OCI-LY7 (cell line): Measurements from ENCODE around the gene RAE1. TPM values are rescaled to one million over a fixed set of nuclear protein-coding genes. Genes with fewer than 3 reads are reported as not detected.

ENCODE experiments used
- BruUV-seq: library from RNA; stranded (reverse); fragments of 400-500 nt; replicated peaks from 2 replicates; lab custom pipeline; 2021; lab: Mats Ljungman, UMichigan
- CTCF ChIA-PET: fragments of 300-600 bp; sonication (Branson Sonifier 250); formaldehyde crosslinking; loops from one replicate; lab custom pipeline; 2022; ENCODE audit warnings: antibody characterized with exemption; ENCODE audit not compliant: unreplicated experiment; lab: Charles Lee
- POLR2A ChIA-PET: fragments of 300-600 bp; sonication (Branson Sonifier 250); formaldehyde crosslinking; loops from one replicate; lab custom pipeline; 2022; ENCODE audit warnings: antibody characterized with exemption; lab: Charles Lee
- DNase-seq: peaks from one replicate; pipeline ENCODE4 v3.0.0-alpha.2; 2015; ENCODE audit warnings: low spot score
- H2AFZ ChIP-seq: fragments of 200-600 bp; sonication (generic), shearing (Covaris generic); 2 replicates; pipeline ENCODE4 v1.6.1; 2014; ENCODE audit warnings: mild to moderate bottlenecking, antibody characterized with exemption, low read length, moderate library complexity
- H3K27ac ChIP-seq: fragments of 200-600 bp; sonication (generic); 2 replicates; pipeline ENCODE4 v1.5.1; 2014; ENCODE audit warnings: mixed run types, low read depth, mild to moderate bottlenecking, moderate library complexity, low read length, inconsistent platforms; ENCODE audit not compliant: poor library complexity, severe bottlenecking
- H3K36me3 ChIP-seq: fragments of 200-600 bp; sonication (generic); 2 replicates; pipeline ENCODE4 v1.6.1; 2014; ENCODE audit warnings: mild to moderate bottlenecking, antibody characterized with exemption, low read length, moderate library complexity, mixed read lengths; ENCODE audit not compliant: insufficient read depth
- H3K4me1 ChIP-seq: fragments of 200-600 bp; sonication (generic); 2 replicates; pipeline ENCODE4 v1.5.1; 2014; ENCODE audit warnings: mild to moderate bottlenecking, low read length; ENCODE audit not compliant: insufficient read depth, poor library complexity, severe bottlenecking
- H3K4me2 ChIP-seq: fragments of 200-600 bp; sonication (generic); 2 replicates; pipeline ENCODE4 v1.6.1; 2014; ENCODE audit warnings: mild to moderate bottlenecking, low read length
- H3K4me3 ChIP-seq: fragments of 200-600 bp; sonication (generic); 2 replicates; pipeline ENCODE4 v1.5.1; 2014; ENCODE audit warnings: mild to moderate bottlenecking, low read depth, low read length; ENCODE audit not compliant: poor library complexity, severe bottlenecking
- H3K79me2 ChIP-seq: fragments of 200-600 bp; sonication (generic); 2 replicates; pipeline ENCODE4 v1.6.1; 2016; ENCODE audit warnings: low read depth, mild to moderate bottlenecking, low read length, moderate library complexity, mixed read lengths; ENCODE audit not compliant: insufficient read depth
- H3K9me2 ChIP-seq: fragments of 200-600 bp; sonication (generic); 2 replicates; pipeline ENCODE4 v1.6.1; 2016; ENCODE audit warnings: mild to moderate bottlenecking, low read length, mixed read lengths; ENCODE audit not compliant: insufficient read depth
- H3K9me3 ChIP-seq: fragments of 200-600 bp; sonication (generic); 2 replicates; pipeline ENCODE4 v1.6.1; 2014; ENCODE audit warnings: mild to moderate bottlenecking, mixed run types, low read length, mixed read lengths
- H4K20me1 ChIP-seq: fragments of 200-600 bp; sonication (generic); 2 replicates; pipeline ENCODE4 v1.6.1; 2014; ENCODE audit warnings: mild to moderate bottlenecking, antibody characterized with exemption, low read length, moderate library complexity, mixed read lengths; ENCODE audit not compliant: insufficient read depth
- EZH2phosphoT487 ChIP-seq: fragments of 200-600 bp; sonication (generic); IDR thresholded peaks from 2 replicates; pipeline ENCODE4 v1.6.1; 2018; ENCODE audit warnings: low read depth, borderline replicate concordance, mild to moderate bottlenecking, mixed run types, antibody characterized with exemption, low read length, moderate library complexity, mixed read lengths
- intact Hi-C: fragments of 100-400 bp; cut with micrococcal nuclease; formaldehyde crosslinking; loops from one replicate; pipeline ENCODE4 v1.10.0; 2022; ENCODE audit not compliant: unreplicated experiment
- total RNA-seq, 2 experiments: library from RNA; depleted of rRNA in 1 of 2; stranded (reverse); fragments of >200 nt in 1 of 2; shearing (Covaris generic) in 1 of 2; gene quantifications; 2 replicates each; pipeline ENCODE4 v1.2.3, GENCODE V29; 2014 to 2022
- TF ChIP-seq, protein P1 (sequence below): fragments of 200-600 bp; sonication (generic); conservative IDR thresholded peaks from 2 replicates; pipeline ENCODE4 v1.5.1; 2014; ENCODE audit warnings: mild to moderate bottlenecking, antibody characterized with exemption, low read length, moderate library complexity, mixed read lengths

RAE1 gene
- total RNA-seq, 2 experiments from 2014 or later, result 55.0 to 57.4 TPM

GRCh38 chr20:57384953-57385761 lies 34.1 kb downstream of the RAE1 start:
- TF ChIP-seq, protein P1, sequence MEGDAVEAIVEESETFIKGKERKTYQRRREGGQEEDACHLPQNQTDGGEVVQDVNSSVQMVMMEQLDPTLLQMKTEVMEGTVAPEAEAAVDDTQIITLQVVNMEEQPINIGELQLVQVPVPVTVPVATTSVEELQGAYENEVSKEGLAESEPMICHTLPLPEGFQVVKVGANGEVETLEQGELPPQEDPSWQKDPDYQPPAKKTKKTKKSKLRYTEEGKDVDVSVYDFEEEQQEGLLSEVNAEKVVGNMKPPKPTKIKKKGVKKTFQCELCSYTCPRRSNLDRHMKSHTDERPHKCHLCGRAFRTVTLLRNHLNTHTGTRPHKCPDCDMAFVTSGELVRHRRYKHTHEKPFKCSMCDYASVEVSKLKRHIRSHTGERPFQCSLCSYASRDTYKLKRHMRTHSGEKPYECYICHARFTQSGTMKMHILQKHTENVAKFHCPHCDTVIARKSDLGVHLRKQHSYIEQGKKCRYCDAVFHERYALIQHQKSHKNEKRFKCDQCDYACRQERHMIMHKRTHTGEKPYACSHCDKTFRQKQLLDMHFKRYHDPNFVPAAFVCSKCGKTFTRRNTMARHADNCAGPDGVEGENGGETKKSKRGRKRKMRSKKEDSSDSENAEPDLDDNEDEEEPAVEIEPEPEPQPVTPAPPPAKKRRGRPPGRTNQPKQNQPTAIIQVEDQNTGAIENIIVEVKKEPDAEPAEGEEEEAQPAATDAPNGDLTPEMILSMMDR, result no peak
- TF ChIP-seq EZH2phosphoT487, result no peak
- H3K9me3 ChIP-seq, result no peaks in the 10 kb centered on the region
- POLR2A ChIA-PET, result interaction anchor here (1.0 kb wide), 1 partner anchor 45 kb away, joined by 4 read pairs; no protein-coding TSS in a partner anchor
- no peak overlapping the region for H2AFZ ChIP-seq
- H3K79me2 ChIP-seq, result no peaks in the 10 kb centered on the region
- CTCF ChIA-PET, result no interaction called here
- intact Hi-C loops, result no loop called here
- peaks cover 28% of the 10 kb centered on the region for H3K36me3 ChIP-seq
- H3K4me1 ChIP-seq, result peaks cover 49% of the 10 kb centered on the region
- no peak overlapping the region for H3K27ac ChIP-seq
- no peak overlapping the region for H3K4me3 ChIP-seq
- H3K4me2 ChIP-seq, result no peak overlapping the region
- no peaks in the 10 kb centered on the region for H4K20me1 ChIP-seq
- no peak for DNase-seq
- no peaks in the 10 kb centered on the region for H3K9me2 ChIP-seq
- BruUV-seq, result no TSS peak

DNA sequence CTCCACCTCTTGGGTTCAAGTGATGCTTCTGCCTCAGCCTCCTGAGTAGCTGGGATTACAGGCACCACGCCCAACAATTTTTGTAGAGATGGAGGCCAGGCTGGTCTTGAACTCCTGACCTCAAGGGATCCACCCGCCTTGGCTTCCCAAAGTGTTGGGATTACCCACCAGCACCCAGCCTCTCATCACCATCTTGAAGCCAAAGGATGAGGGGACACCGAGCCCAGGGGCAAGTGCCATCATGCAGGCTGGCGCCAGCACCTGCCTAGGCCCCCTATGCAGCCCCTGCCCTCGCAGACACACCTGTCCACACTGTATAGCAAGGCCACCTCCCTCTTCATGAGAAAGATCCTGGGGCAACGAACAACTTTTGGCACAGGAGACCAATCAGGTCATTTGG lies 34.9 kb downstream of the RAE1 start:
- ChIA-PET POLR2A (no interaction called here), CTCF (no interaction called here)
- DNase-seq, result no peak
- intact Hi-C loops, result no loop called here
- H3K36me3 ChIP-seq, result peaks cover 20% of the 10 kb centered on the region
- H4K20me1 ChIP-seq, result no peaks in the 10 kb centered on the region
- peaks cover 57% of the 10 kb centered on the region for H3K4me1 ChIP-seq
- H3K79me2 ChIP-seq, result no peaks in the 10 kb centered on the region
- no peaks in the 10 kb centered on the region for H3K9me3 ChIP-seq
- TF ChIP-seq, protein P1, result no peak
- TF ChIP-seq EZH2phosphoT487, result no peak
- H3K4me3 ChIP-seq, result no peak overlapping the region
- H3K27ac ChIP-seq, result no peak overlapping the region
- BruUV-seq, result no TSS peak
- no peak overlapping the region for H3K4me2 ChIP-seq
- H3K9me2 ChIP-seq, result no peaks in the 10 kb centered on the region
- no peak overlapping the region for H2AFZ ChIP-seq

- TF ChIP-seq EZH2phosphoT487, result no peak
- TF ChIP-seq, protein P1, result no peak
Measured at GRCh38 chr20:57386762-57387161, 35.7 kb downstream of the RAE1 start.

More at GRCh38 chr20:57386762-57387161, 35.7 kb downstream of the RAE1 start:
- POLR2A ChIA-PET, result interaction anchor here (4.2 kb wide), 1 partner anchor 12 kb away, joined by 21 read pairs; no protein-coding TSS in a partner anchor
- CTCF ChIA-PET, result interaction anchor here (1.0 kb wide), 1 partner anchor 106 kb away, joined by 3 read pairs; no protein-coding TSS in a partner anchor
- Histone ChIP-seq H3K27ac (no peak overlapping the region), H2AFZ (no peak overlapping the region), H3K36me3 (peaks cover 15% of the 10 kb centered on the region), H3K4me1 (peaks cover 57% of the 10 kb centered on the region), H4K20me1 (no peaks in the 10 kb centered on the region), H3K9me2 (no peaks in the 10 kb centered on the region), H3K4me3 (no peak overlapping the region), H3K9me3 (no peaks in the 10 kb centered on the region), H3K79me2 (no peaks in the 10 kb centered on the region; the same call in 1 of the 2 replicates), H3K4me2 (no peak overlapping the region)
- no TSS peak for BruUV-seq
- intact Hi-C loops, result no loop called here
- DNase-seq, result no peak
